ENCODE data around the gene SLC24A1.

GRCh38 chr15:65653801-65654521, 32.2 kb downstream of the SLC24A1 start:
- no peak for TF ChIP-seq BACH1 (IDR thresholded peaks at IDR 0.05; ENCODE audit: borderline replicate concordance)
- TF ChIP-seq CREB1 (IDR thresholded peaks at IDR 0.05; ENCODE audit: low read depth): no peak
- TF ChIP-seq RAD51 (IDR thresholded peaks at IDR 0.05): no peak
